WTC11 (cell line): ENCODE measurements around the gene ZNF500.

Experiments used
- AFF4 ChIP-seq: sonication (generic); formaldehyde crosslinking; IDR thresholded peaks from 2 replicates; pipeline ENCODE4 v1.8.1; 2023; ENCODE audit warnings: mild to moderate bottlenecking, missing genetic modification reagents, borderline replicate concordance
- ARID4B ChIP-seq: sonication (generic); formaldehyde crosslinking; IDR thresholded peaks from 2 replicates; pipeline ENCODE4 v1.8.0; 2023; ENCODE audit warnings: missing genetic modification reagents, mild to moderate bottlenecking, borderline replicate concordance
- CREM ChIP-seq: sonication (generic); formaldehyde crosslinking; IDR thresholded peaks from 2 replicates; pipeline ENCODE4 v1.8.1; 2022; ENCODE audit warnings: mild to moderate bottlenecking, missing genetic modification reagents, moderate library complexity
- FOXJ3 ChIP-seq: sonication (generic); formaldehyde crosslinking; IDR thresholded peaks from 2 replicates; pipeline ENCODE4 v1.9.0; 2021; ENCODE audit warnings: missing genetic modification reagents, mild to moderate bottlenecking, borderline replicate concordance
- MAX ChIP-seq: sonication (generic); formaldehyde crosslinking; IDR thresholded peaks from 2 replicates; pipeline ENCODE4 v1.8.0; 2022; ENCODE audit warnings: mild to moderate bottlenecking, missing genetic modification reagents
- NR3C1 ChIP-seq: sonication (generic); formaldehyde crosslinking; conservative IDR thresholded peaks from 2 replicates; pipeline ENCODE4 v1.8.1; 2023; ENCODE audit warnings: low read depth, mild to moderate bottlenecking, missing genetic modification reagents
- ZNF317 ChIP-seq: sonication (generic); formaldehyde crosslinking; IDR thresholded peaks from 2 replicates; pipeline ENCODE4 v1.8.1; 2023; ENCODE audit warnings: low read depth, mild to moderate bottlenecking, moderate library complexity, missing genetic modification reagents, borderline replicate concordance
- TF ChIP-seq, protein P1 (sequence below): sonication (generic); formaldehyde crosslinking; IDR thresholded peaks from 2 replicates; pipeline ENCODE4 v1.8.0; 2023; ENCODE audit warnings: missing genetic modification reagents
- TF ChIP-seq, protein P2 (sequence below): fragments of 200-600 bp; IDR thresholded peaks from 2 replicates; pipeline ENCODE4 v1.8.0; 2022; ENCODE audit warnings: antibody characterized with exemption

GRCh38 chr16:4787627-4788482 is 20.9 kb upstream of the ZNF500 start, which contains the start of gene SEPTIN12:
- TF ChIP-seq ZNF317 (CRISPR knock-in tag): no peak
- TF ChIP-seq AFF4 (CRISPR knock-in tag): no peak
- TF ChIP-seq, protein P1, sequence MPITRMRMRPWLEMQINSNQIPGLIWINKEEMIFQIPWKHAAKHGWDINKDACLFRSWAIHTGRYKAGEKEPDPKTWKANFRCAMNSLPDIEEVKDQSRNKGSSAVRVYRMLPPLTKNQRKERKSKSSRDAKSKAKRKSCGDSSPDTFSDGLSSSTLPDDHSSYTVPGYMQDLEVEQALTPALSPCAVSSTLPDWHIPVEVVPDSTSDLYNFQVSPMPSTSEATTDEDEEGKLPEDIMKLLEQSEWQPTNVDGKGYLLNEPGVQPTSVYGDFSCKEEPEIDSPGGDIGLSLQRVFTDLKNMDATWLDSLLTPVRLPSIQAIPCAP: no peak
- no peak for TF ChIP-seq MAX (CRISPR knock-in tag)
- TF ChIP-seq, protein P2, sequence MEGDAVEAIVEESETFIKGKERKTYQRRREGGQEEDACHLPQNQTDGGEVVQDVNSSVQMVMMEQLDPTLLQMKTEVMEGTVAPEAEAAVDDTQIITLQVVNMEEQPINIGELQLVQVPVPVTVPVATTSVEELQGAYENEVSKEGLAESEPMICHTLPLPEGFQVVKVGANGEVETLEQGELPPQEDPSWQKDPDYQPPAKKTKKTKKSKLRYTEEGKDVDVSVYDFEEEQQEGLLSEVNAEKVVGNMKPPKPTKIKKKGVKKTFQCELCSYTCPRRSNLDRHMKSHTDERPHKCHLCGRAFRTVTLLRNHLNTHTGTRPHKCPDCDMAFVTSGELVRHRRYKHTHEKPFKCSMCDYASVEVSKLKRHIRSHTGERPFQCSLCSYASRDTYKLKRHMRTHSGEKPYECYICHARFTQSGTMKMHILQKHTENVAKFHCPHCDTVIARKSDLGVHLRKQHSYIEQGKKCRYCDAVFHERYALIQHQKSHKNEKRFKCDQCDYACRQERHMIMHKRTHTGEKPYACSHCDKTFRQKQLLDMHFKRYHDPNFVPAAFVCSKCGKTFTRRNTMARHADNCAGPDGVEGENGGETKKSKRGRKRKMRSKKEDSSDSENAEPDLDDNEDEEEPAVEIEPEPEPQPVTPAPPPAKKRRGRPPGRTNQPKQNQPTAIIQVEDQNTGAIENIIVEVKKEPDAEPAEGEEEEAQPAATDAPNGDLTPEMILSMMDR: no peak
- TF ChIP-seq FOXJ3 (CRISPR knock-in tag): no peak
- no peak for TF ChIP-seq NR3C1 (CRISPR knock-in tag)
- TF ChIP-seq CREM: no peak
- no peak for TF ChIP-seq ARID4B
